Spinal cord (tissue), 10 donors: Measurements from ENCODE around the gene VPS37C. TPM values are rescaled to one million over a fixed set of nuclear protein-coding genes. Genes with fewer than 3 reads are reported as not detected.

Source experiments
- DNase-seq, 6 donors: peaks; one replicate each; pipeline versions ENCODE4 v3.0.0 to v3.0.0-alpha.2; 2013 to 2015; ENCODE audit warnings: low spot score in 6 of 6, low read depth in 4 of 6
- H3K27ac ChIP-seq: one replicate; pipeline ENCODE4 v1.5.1; 2013; ENCODE audit warnings: low read depth, low read length, control low read depth
- H3K27me3 ChIP-seq: one replicate; pipeline ENCODE4 v1.6.1; 2013; ENCODE audit warnings: low read length; ENCODE audit not compliant: control insufficient read depth, insufficient read depth
- H3K36me3 ChIP-seq: one replicate; pipeline ENCODE4 v1.6.1; 2013; ENCODE audit warnings: low read length; ENCODE audit not compliant: control insufficient read depth, insufficient read depth
- H3K4me1 ChIP-seq: one replicate; pipeline ENCODE4 v1.6.1; 2013; ENCODE audit warnings: low read length; ENCODE audit not compliant: control insufficient read depth, insufficient read depth
- H3K4me3 ChIP-seq: one replicate; pipeline ENCODE4 v1.5.1; 2013; ENCODE audit warnings: low read depth, low read length, control low read depth
- H3K9me3 ChIP-seq: one replicate; pipeline ENCODE4 v1.6.1; 2013; ENCODE audit warnings: low read length; ENCODE audit not compliant: control insufficient read depth, insufficient read depth
- WGBS: methylation state at CpG from one replicate; pipeline ENCODE4 v1.1.5; 2013; ENCODE audit warnings: missing lambda C conversion rate; ENCODE audit not compliant: insufficient coverage; 5-methylcytosine and 5-hydroxymethylcytosine counted together
- polyA plus RNA-seq, 2 donors: library from polyadenylated mRNA; unstranded; fragments of 120-200 nt; gene quantifications; one replicate each; pipeline ENCODE4 v1.2.1, GENCODE V29; 2013; ENCODE audit not compliant: insufficient read length in 2 of 2
- total RNA-seq, 2 donors: library from RNA; depleted of rRNA in 1 of 2; stranded (reverse); fragments of 120-200 nt in 1 of 2; fragments of >200 nt in 1 of 2; gene quantifications; one replicate each; pipeline versions ENCODE4 v1.2.3 to v1.2.4, GENCODE V29; 2013 to 2014
- donor health status: healthy.

VPS37C gene
- total and polyA plus RNA-seq, 4 donors, result 4.8 to 16.5 (median 12.7) TPM

- 45% methylated on average over 3 of the region's 6 CpGs for WGBS
- H3K36me3 ChIP-seq, result no peaks in the 10 kb centered on the region
- H3K4me1 ChIP-seq, result no peaks in the 10 kb centered on the region
Observed at GRCh38 chr11:61198361-61198760, 37.1 kb upstream of the VPS37C start.

GRCh38 chr11:61195719-61196118 is 34.5 kb upstream of the VPS37C start:
- Histone ChIP-seq H3K4me3 (no peak overlapping the region), H3K9me3 (no peaks in the 10 kb centered on the region), H3K27ac (no peak overlapping the region), H3K4me1 (no peaks in the 10 kb centered on the region), H3K27me3 (no peaks in the 10 kb centered on the region), H3K36me3 (no peaks in the 10 kb centered on the region)
- WGBS, result 86% methylated on average over 6 of the region's 7 CpGs
- no peak for DNase-seq

More at GRCh38 chr11:61198361-61198760, 37.1 kb upstream of the VPS37C start:
- Histone ChIP-seq H3K27me3 (no peaks in the 10 kb centered on the region), H3K4me3 (no peak overlapping the region), H3K9me3 (no peaks in the 10 kb centered on the region), H3K27ac (no peak overlapping the region)
- DNase-seq, result peak in 2 of 6 donors; percentile 11 to 38

GRCh38 chr11:61194981-61195695 is 33.9 kb upstream of the VPS37C start:
- no peaks in the 10 kb centered on the region for H3K4me1 ChIP-seq
- H3K27ac ChIP-seq, result no peak overlapping the region

GRCh38 chr11:61194169-61194671 is 33.0 kb upstream of the VPS37C start:
- DNase-seq, result no peak
- Histone ChIP-seq H3K9me3 (no peaks in the 10 kb centered on the region), H3K4me3 (no peak overlapping the region), H3K27ac (no peak overlapping the region), H3K36me3 (no peaks in the 10 kb centered on the region), H3K27me3 (no peaks in the 10 kb centered on the region), H3K4me1 (no peaks in the 10 kb centered on the region)
- 84% methylated on average over 7 of the region's 12 CpGs for WGBS

More at GRCh38 chr11:61194981-61195695, 33.9 kb upstream of the VPS37C start:
- Histone ChIP-seq H3K9me3 (no peaks in the 10 kb centered on the region), H3K27me3 (no peaks in the 10 kb centered on the region), H3K4me3 (no peak overlapping the region), H3K36me3 (no peaks in the 10 kb centered on the region)
- DNase-seq, result no peak
- WGBS, result 81% methylated on average over 7 of the region's 7 CpGs

GRCh38 chr11:61193596-61193995 is 32.4 kb upstream of the VPS37C start:
- H3K4me3 ChIP-seq, result no peak overlapping the region
- 26% methylated on average over 7 of the region's 12 CpGs for WGBS
- DNase-seq, result no peak
- no peaks in the 10 kb centered on the region for H3K4me1 ChIP-seq
- no peak overlapping the region for H3K27ac ChIP-seq
- no peaks in the 10 kb centered on the region for H3K27me3 ChIP-seq
- no peaks in the 10 kb centered on the region for H3K9me3 ChIP-seq
- no peaks in the 10 kb centered on the region for H3K36me3 ChIP-seq

- no peak overlapping the region for H3K27ac ChIP-seq
- H3K36me3 ChIP-seq, result no peaks in the 10 kb centered on the region
- no peaks in the 10 kb centered on the region for H3K27me3 ChIP-seq
- H3K9me3 ChIP-seq, result no peaks in the 10 kb centered on the region
- no peaks in the 10 kb centered on the region for H3K4me1 ChIP-seq
- WGBS, result 82% methylated on average over 7 of the region's 8 CpGs
- no peak for DNase-seq
- H3K4me3 ChIP-seq, result no peak overlapping the region
Observed at GRCh38 chr11:61189933-61190332, 28.7 kb upstream of the VPS37C start.

DNA sequence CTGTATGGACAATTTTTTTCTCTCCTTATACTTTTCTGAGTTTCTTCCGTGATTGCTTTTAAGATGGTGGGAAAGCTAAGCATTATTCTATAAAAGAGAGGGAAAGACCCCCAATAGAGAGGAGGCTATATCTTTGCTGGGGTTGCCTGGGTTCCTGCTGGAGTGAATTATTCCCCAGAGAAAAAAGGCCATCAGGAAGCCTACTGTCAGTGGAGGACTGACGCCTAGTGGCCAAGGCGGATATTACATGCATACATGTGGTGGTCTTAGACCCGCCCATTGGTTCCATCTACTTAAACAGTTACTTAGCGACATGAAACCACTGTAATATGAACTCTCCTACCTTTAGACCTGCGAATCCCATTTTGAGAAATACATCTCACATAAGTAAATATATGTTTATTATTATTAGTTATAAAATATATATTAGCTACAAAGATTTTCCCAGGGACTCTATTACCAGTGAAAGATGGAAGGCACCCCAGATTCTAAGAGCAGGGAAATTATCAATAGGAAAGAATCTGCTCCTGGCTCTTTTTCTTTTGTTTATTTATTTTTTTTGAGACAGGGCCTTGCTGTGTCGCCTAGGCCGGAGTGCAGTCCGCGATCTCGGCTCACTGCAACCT is 26.4 kb upstream of the VPS37C start:
- 73% methylated on average over 6 of the region's 11 CpGs for WGBS
- H3K4me1 ChIP-seq, result no peaks in the 10 kb centered on the region
- no peaks in the 10 kb centered on the region for H3K9me3 ChIP-seq
- H3K36me3 ChIP-seq, result no peaks in the 10 kb centered on the region
- no peak overlapping the region for H3K4me3 ChIP-seq
- no peak overlapping the region for H3K27ac ChIP-seq
- no peaks in the 10 kb centered on the region for H3K27me3 ChIP-seq
- peak; percentile 31 to 93 (median 59) for DNase-seq

DNA sequence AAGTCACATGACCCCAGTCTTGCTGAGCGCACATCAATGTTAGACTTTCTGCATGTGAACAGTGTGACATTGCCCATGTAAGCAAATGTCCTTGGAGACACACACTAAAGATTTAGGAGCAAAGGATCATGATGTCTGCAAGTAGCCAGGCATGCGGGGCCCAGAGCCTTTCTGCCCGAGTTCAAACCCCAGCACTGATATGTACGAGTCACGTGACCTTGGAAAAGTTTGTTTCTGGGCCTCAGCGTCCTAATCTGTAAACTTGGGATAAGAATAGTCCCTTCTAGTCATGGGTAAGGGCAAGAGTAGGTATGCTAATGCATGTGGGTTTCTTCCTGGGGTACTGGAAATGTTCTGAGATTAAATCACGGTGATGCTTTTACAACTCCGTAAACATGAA is 25.3 kb upstream of the VPS37C start:
- H3K9me3 ChIP-seq, result no peaks in the 10 kb centered on the region
- no peaks in the 10 kb centered on the region for H3K4me1 ChIP-seq
- H3K4me3 ChIP-seq, result no peak overlapping the region
- no peaks in the 10 kb centered on the region for H3K27me3 ChIP-seq
- H3K36me3 ChIP-seq, result no peaks in the 10 kb centered on the region
- 94% methylated on average over 6 of the region's 8 CpGs for WGBS
- H3K27ac ChIP-seq, result no peak overlapping the region
- DNase-seq, result no peak

GRCh38 chr11:61183645-61184044 is 22.4 kb upstream of the VPS37C start:
- no peaks in the 10 kb centered on the region for H3K4me1 ChIP-seq
- H3K27ac ChIP-seq, result no peak overlapping the region
- H3K27me3 ChIP-seq, result no peaks in the 10 kb centered on the region
- H3K4me3 ChIP-seq, result no peak overlapping the region
- H3K9me3 ChIP-seq, result no peaks in the 10 kb centered on the region
- H3K36me3 ChIP-seq, result no peaks in the 10 kb centered on the region
- DNase-seq, result no peak
- 51% methylated on average over 3 of the region's 4 CpGs for WGBS

DNA sequence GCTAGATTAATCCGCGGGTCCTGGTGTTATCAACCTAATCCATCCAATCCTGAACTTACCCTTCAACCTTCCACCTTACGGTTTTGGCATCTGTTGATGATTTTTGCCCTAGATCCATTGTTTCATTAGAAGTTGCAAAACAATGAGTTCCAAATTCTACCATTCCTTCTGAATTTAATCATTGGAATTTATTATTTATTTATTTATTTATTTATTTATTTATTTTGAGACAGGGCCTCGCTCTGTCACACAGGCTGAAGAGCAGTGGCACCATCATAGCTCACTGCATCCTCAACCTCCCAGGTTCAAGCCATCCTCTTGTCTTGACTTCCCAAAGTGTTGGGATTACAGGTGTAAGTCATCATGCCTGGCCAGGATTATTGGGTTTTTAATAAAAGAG is 20.3 kb upstream of the VPS37C start:
- no peaks in the 10 kb centered on the region for H3K27me3 ChIP-seq
- no peaks in the 10 kb centered on the region for H3K4me1 ChIP-seq
- no peaks in the 10 kb centered on the region for H3K9me3 ChIP-seq
- no peak overlapping the region for H3K27ac ChIP-seq
- 100% methylated on average over 3 of the region's 4 CpGs for WGBS
- H3K4me3 ChIP-seq, result no peak overlapping the region
- H3K36me3 ChIP-seq, result no peaks in the 10 kb centered on the region
- DNase-seq, result no peak
